GM21423 (cell line): ENCODE measurements around the gene ANXA2.

Source experiments
- ATAC-seq: cut with Tn5 transposase; IDR thresholded peaks from one replicate; pipeline ENCODE4 v1.9.1; 2021; ENCODE audit warnings: mild to moderate bottlenecking, moderate library complexity; ENCODE audit not compliant: unreplicated experiment

Gene ANXA2

DNA sequence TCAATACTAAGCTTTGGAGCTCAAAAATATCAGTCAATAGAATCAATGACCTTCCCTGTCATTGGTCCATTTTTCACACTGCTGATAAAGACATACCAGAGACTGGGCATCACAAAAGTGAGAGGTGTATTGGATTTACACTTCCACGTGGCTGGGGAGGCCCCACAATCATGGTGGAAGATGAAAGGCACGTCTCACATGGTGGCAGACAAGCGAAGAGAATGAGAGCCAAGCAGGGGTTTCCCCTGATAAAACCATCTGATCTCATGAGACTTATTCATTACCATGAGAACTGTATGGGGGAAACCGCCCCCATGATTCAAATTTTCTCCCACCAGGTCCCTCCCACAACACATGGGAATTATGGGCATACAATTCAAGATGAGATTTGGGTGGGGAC lies 81.9 kb downstream of the ANXA2 start:
- no peak for ATAC-seq

DNA sequence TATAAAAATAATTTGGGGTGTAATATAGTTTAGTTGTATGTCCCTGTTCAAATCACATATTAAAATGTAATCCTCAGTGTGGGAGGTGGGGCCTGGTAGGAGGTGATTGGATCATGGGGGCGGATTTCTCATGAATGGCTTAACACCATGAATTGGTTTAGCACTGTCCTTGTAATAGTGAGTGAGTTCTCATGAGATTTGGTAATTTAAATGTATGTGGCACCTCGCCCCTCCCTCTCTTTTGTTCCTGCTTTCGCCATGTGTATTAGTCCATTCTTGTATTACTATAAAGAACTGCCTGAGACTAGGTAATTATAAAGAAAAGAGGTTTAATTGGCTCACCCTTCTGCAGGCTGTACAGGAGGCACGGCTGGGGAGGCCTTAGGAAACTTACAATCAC lies 83.9 kb downstream of the ANXA2 start:
- ATAC-seq: no peak

DNA sequence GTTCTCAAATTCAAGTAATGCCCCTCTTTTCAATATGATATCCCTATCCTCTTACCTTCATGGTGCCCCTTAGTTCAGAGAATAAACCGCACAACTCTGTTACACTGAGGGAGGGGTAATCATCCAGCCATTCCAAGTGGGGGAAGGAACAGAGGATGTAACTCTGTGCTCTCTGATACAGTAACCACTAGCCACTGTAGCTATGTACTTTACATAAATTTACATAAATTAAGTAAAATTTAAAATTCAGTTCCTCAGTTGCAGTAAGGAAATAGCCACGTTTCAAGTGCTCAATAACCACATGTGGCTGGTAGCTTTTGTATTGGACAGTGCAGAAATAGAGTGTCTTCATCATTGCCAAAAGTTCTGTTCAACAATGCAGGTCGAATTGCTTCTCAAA lies 90.8 kb downstream of the ANXA2 start:
- ATAC-seq: no peak

DNA sequence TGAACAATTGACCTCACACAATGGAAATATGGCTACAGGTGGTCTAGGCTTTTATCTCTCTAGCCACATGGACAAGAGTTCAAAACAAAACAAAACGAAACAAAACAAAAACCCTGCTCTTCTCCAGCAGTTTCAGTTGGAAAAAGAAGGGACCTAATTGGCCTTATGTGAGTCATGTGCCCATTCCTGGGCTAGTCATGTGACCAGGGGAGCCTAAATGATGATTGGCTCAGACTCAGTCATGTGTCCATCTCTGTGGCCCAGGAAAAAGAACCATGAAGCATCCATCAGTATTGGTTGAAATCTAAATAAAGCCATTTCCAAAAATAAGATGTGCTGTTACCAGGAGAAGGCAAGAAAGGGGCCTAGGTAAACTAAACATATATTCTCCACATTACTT lies 96.8 kb downstream of the ANXA2 start:
- no peak for ATAC-seq

DNA sequence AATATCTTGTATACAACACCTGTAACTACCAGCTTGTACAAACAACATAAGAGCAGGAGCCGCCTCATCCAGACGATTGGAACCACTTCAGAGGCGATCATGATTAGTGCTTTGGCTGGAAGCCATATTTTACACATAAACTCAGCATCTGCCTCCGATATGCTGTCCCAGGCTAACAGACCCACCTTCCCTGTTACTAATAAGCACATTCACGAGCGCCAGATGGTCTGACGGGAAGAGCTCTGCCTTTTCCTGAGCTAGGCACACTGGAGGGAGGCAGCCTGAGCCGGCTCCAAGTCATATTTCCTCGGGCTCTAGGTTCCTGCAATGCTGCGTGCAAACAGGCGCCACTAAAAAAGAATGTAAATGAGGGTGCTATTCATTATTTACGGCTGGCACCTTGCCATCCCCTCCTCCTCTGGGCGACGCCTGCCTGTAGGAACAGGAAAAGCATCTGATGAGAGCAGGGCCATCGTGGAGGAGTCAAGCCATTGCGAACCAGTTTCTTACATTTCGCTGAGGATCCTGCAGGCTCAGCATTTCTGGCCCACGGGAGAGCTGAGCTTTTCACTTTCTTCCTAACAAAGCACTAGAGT lies 98.2 kb downstream of the ANXA2 start:
- no peak for ATAC-seq
